HG02870 (cell line): Measurements from ENCODE around the gene GOPC.
"Not testable (repeated sequence)": the region's sequence is repeated elsewhere in the genome, so short reads cannot be mapped to it uniquely, and the experiment has no call there.

ENCODE experiments used
- ATAC-seq: cut with Tn5 transposase; IDR thresholded peaks from one replicate; pipeline ENCODE4 v1.9.1; 2021; ENCODE audit warnings: mild to moderate bottlenecking, moderate library complexity; ENCODE audit not compliant: unreplicated experiment

The GOPC gene

DNA sequence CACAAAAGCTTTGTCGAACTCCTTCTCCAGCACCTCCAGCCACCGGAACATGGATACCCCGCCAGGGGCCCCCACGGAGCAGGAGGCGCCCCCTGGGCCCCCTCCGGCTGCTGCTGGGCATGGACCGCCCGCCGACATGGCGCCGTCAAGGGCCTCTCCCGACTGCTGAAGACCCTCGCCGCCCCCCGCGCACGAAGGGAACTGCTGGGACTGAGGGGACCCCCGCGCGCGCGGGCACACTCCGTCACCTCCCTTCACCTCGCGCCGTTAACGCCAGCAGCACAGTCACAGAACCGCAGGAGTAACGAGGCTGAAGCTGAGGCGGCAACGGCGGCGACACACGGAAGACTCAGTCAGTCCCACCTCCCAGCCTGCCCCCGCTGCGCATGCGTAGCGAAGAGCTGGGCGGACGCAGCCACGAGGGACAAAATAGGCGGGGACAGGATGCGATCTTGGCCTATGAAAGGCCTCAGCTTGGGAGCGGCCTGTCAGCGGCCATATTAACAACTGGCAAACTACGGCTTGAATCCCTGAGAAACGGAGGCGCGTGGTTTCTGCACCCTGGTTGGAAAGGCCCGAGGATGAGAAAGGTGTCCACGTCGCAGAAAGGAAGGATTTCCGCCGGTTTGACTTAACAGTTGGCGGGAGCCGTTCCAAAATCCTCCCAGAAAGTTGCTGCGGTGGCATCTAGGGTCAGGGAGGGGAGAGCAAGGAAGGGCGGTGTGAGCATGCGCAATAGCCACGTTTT lies at the start of gene GOPC:
Gene GOPC, minus strand, starts transcription at position 361 of the 748 bp plus-strand sequence. Its CDS starts 223 bp downstream, at position 138.
- peak; percentile 86 for ATAC-seq

GRCh38 chr6:117651984-117652383 lies 49.7 kb upstream of the GOPC start:
- not testable (repeated sequence) for ATAC-seq

- no peak for ATAC-seq
Measured at GRCh38 chr6:117642976-117643375, 40.7 kb upstream of the GOPC start.

DNA sequence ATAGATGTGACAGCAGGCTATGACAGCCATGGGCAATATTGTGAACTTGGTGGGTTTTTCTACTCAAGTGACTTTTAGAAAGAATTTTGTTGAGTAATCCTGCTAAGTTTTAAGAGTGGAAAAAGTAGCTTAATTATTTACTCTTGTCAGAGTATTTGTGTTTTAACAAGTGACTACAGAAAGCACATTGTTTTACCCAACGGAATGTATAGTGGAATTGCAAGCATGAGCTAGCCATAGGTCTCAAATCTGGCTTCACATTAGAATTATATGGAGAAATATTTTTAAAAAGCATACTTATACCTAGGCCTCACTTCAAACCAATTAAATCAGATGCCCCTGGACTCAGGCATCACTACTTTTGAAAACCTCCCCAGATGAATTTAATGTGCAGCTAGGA lies 35.5 kb upstream of the GOPC start:
- no peak for ATAC-seq

DNA sequence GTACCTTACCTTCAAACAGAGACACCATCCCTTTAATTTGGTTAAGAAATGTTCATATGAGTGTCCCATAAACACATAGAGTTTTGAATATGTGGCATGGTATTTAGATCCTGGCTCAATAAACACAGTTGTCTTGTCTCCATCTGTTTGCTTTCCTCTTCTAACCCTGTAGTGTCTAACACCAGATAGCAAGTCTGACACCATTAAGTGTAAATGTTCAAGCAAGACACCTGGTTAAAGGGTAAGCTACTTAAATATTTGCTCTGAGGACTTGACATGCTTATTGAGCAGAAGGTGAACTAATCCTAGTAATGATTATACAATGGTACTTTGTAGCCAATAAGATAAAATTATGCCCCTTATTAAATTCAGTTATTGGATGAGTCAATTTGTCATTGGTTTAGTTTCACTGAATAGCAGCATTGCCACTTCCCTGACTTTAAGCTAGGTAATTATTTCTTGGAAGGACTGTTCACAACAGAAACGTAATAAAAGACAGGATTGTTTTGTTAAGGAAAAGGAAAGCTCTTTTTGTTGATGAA lies 26.9 kb upstream of the GOPC start:
- ATAC-seq = no peak

- no peak for ATAC-seq
Measured at GRCh38 chr6:117627533-117627932, 25.2 kb upstream of the GOPC start.

DNA sequence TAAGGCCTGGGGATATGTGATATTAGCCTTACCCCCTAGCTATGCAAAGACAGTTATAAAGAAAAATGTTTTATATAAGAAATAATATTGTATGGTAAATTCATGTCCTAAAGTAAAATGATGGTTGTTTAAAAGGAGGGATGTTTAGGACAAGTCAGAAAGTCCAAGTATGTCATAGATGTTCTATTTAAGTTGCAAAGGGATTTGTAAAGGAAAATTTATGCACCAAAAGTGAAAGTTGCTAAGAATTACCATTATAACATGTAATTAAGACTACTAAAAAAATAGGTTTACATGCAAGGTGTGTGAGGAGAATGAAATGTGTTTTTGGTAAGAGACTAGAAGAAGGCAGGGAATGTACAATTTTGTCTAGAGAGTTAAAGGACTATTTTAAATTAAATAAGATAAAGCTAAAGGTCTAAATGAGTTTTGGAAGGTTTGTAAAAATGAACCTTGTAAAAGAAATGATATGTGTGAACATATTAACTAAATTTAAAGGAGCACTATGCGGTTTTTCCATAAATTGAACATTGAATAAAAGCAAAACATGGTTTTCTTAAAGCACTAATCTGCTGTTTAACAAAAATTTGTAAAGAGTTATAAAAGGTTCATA lies 22.7 kb upstream of the GOPC start:
- ATAC-seq = no peak

DNA sequence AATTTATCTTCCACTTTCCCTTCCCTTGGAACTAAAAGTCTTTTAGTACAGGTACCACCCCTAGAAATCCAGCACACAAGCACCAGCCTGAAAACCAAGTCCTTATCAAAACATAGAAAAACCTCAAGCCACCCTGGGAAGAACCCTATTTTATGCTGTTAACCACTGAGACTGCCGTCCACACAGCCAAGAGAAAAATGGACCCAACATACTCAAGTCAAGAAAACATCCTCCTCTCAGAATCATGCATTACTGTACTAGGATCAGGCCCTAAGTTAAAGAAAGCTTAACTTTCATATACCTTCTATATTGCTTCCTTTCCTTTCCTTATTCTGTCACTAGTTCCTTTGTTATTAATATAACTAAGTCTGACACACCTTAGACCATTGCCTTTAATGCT lies 16.9 kb upstream of the GOPC start:
- no peak for ATAC-seq

- no peak for ATAC-seq
Measured at GRCh38 chr6:117617210-117618035, 15.1 kb upstream of the GOPC start.

GRCh38 chr6:117616391-117617209 lies 14.3 kb upstream of the GOPC start:
- no peak for ATAC-seq

- ATAC-seq = no peak
Measured at GRCh38 chr6:117615750-117616390, 13.6 kb upstream of the GOPC start.

GRCh38 chr6:117613920-117614560 lies 11.7 kb upstream of the GOPC start:
- peak; percentile 61 for ATAC-seq

- ATAC-seq = peak; percentile 23
Measured at GRCh38 chr6:117607511-117607910, 5.2 kb upstream of the GOPC start.

DNA sequence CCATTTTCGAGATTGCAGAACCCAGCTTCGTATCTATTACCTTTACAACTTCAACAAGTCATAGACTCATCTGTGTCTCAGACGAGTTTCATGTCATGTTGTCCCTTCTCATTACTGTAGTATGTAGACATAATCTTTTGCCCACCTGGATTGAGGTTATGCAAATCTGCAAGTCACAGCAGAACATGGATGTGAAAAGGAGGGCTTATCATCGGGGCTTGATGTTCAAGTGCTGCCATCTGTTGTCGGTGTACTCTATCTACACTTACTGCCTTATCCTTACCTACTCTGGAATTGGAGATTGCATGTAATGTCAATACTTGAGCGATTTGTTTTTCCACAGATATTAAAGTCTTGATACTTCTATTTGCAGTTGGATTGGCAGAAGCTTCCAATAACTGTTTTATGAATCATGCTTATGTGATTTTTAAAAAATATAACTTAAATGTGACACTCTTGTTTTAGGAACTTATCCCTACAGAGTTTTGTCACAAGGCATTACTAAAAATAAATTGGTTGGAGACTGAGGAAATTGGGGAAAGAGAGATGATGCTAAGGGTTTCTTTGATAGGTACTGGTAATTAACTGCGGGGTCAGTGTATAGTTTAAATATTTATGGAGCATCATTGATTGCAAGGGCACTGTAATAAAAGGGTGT lies 3.0 kb upstream of the GOPC start:
- peak; percentile 53 for ATAC-seq

DNA sequence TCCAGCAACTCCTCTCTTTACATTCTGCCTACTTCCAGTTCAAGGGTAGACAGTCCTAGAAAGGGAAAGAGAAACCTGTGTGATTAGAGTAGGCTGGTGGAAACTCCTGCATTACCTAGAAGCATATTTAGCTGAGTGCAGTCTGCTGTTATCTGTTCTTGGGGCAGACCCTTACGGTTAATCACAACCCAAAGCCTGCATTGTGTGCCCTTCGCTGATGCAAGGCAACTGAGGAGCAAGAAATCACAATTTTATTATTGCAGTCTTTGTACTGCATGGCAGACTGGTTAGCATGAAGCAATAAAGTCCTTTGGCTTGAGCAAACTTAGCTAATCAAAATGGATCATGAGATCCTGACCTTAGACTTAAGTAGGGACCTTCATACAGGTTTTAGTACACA lies 1.5 kb upstream of the GOPC start:
- ATAC-seq = no peak

- no peak for ATAC-seq
Measured at GRCh38 chr6:117602899-117603588, 733 bp upstream of the GOPC start.

DNA sequence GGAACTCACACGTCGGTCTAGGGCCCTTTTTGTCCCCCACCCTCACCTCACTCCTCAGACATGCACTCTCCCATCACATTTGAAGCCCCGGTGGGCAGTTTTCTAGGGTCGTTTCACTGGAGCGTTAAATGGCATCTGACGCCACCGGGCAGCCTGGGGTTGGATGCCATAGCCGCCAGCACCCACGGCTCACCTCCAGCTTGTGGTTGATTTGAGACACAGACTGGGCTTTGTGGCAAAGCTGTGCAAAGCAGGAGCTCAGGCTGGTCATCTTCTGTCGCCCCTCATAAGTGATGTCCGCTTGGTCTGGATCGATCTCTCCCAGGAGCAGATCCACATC lies 530 bp downstream of the GOPC start:
- peak; percentile 4 for ATAC-seq

- no peak for ATAC-seq
Measured at GRCh38 chr6:117600008-117600743, 2.1 kb downstream of the GOPC start.
